Measurements from ENCODE around the gene SPNS2. TPM values are rescaled to one million over a fixed set of nuclear protein-coding genes. Genes with fewer than 3 reads are reported as not detected.

SPNS2 gene
- polyA plus RNA-seq, 1 of the 3 experiments (the other 2 are of a cell fraction) = 0.08 TPM

DNA sequence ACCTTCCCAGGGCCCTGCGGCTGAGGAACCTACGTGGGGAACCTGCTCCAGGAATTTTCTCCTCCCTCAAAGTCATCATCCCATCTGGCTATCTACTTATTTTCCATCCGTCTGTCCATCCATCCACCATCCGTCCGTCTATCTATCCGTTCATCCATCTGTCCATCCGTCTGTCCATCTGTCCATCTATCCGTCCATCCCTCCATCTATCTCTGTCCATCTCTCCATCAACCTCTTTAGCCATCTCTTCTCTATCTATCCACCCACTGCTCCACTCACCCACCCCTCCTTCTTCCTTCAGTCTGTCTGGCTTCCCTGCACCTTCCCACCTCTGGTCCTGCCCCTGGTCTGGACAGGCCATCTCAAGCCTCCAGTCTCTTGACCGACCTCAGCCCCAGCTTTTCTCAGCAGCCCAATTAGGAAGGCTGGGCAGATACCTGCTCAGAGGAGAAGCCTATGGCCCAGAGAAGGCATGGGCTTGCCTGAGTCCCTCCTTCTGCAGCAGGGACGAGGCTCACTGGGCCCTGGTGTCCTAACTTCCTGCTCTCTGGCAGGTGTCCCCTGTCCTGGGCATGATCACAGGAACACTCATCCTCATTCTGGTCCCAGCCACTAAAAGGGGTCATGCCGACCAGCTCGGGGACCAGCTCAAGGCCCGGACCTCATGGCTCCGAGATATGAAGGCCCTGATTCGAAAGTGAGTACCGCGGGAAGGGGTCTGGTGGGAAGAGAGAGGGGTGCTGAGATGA is 33.5 kb downstream of the SPNS2 start:
- no peak overlapping the region for H3K4me3 ChIP-seq (ENCODE audit: low read depth in 2 of 2, low read length in 1 of 2)
- no peaks in the 10 kb centered on the region for H3K36me3 ChIP-seq (replicated peaks in 1 of 2; ENCODE audit: control insufficient read depth in 1 of 2, insufficient read depth in 2 of 2, low read length in 1 of 2)
- H3K27ac ChIP-seq (ENCODE audit: low read depth in 2 of 2, low read length in 1 of 2) = no peak overlapping the region
- no peak overlapping the region for H3K4me2 ChIP-seq
- H3F3A ChIP-seq (replicated peaks; ENCODE audit: insufficient read depth) = no peaks in the 10 kb centered on the region
- H3K9me3 ChIP-seq = no peaks in the 10 kb centered on the region
- no peaks in the 10 kb centered on the region for H4K20me1 ChIP-seq (ENCODE audit: insufficient read depth)
- 95% methylated on average over 17 of the region's 17 CpGs for WGBS (ENCODE audit: low lambda C conversion rate)
- ChIA-PET POLR2A (no interaction called here), CTCF (interaction anchor here (0.8 kb wide), 1 partner anchor 111 kb away, joined by 3 read pairs; no protein-coding TSS in a partner anchor)
- no peaks in the 10 kb centered on the region for H3K27me3 ChIP-seq (ENCODE audit: insufficient read depth)
- H3K4me1 ChIP-seq (ENCODE audit: control insufficient read depth in 1 of 2, insufficient read depth in 2 of 2, low read depth in 1 of 2, low read length in 1 of 2) = peaks cover 0 to 24% of the 10 kb centered on the region in 2 experiments; a peak in 1 of 4 replicates
- H3K79me2 ChIP-seq (ENCODE audit: insufficient read depth) = no peaks in the 10 kb centered on the region
- no peak overlapping the region for H2AFZ ChIP-seq (ENCODE audit: low read depth)
- no peak for DNase-seq
- TF ChIP-seq SMC3 (IDR thresholded peaks at IDR 0.05; ENCODE audit: low read depth, low read length) (no peak), FOXM1 (IDR thresholded peaks at IDR 0.05; ENCODE audit: low read depth) (no peak), GATA2 (CRISPR knock-in tag; IDR thresholded peaks at IDR 0.05) (no peak), MEF2A (IDR thresholded peaks at IDR 0.05; ENCODE audit: borderline replicate concordance, low read depth) (no peak), FOSL2 (IDR thresholded peaks at IDR 0.05; ENCODE audit: borderline replicate concordance, low read depth) (no peak), EZH2phosphoT487 (IDR thresholded peaks at IDR 0.05; ENCODE audit: borderline replicate concordance, low read depth) (no peak), CHD2 (IDR thresholded peaks at IDR 0.05; ENCODE audit: low read length, partially characterized antibody) (no peak), ELF1 (IDR thresholded peaks at IDR 0.05) (no peak), RAD21 (IDR thresholded peaks at IDR 0.05; ENCODE audit: low read length) (no peak), EP300 (IDR thresholded peaks at IDR 0.05; ENCODE audit: borderline replicate concordance in 1 of 2, low read depth in 1 of 2, low read length in 1 of 2) (no peak), TEAD4 (IDR thresholded peaks at IDR 0.05; ENCODE audit: borderline replicate concordance, insufficient read depth) (no peak), TAF1 (IDR thresholded peaks at IDR 0.05; ENCODE audit: borderline replicate concordance, low read depth, low read length) (no peak)
- TF ChIP-seq, protein P1, sequence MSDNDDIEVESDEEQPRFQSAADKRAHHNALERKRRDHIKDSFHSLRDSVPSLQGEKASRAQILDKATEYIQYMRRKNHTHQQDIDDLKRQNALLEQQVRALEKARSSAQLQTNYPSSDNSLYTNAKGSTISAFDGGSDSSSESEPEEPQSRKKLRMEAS (IDR thresholded peaks at IDR 0.05; ENCODE audit: low read depth) = no peak
- TF ChIP-seq, protein P2, sequence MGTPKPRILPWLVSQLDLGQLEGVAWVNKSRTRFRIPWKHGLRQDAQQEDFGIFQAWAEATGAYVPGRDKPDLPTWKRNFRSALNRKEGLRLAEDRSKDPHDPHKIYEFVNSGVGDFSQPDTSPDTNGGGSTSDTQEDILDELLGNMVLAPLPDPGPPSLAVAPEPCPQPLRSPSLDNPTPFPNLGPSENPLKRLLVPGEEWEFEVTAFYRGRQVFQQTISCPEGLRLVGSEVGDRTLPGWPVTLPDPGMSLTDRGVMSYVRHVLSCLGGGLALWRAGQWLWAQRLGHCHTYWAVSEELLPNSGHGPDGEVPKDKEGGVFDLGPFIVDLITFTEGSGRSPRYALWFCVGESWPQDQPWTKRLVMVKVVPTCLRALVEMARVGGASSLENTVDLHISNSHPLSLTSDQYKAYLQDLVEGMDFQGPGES (IDR thresholded peaks at IDR 0.05; ENCODE audit: low read depth, low read length) = no peak
- TF ChIP-seq, protein P3, sequence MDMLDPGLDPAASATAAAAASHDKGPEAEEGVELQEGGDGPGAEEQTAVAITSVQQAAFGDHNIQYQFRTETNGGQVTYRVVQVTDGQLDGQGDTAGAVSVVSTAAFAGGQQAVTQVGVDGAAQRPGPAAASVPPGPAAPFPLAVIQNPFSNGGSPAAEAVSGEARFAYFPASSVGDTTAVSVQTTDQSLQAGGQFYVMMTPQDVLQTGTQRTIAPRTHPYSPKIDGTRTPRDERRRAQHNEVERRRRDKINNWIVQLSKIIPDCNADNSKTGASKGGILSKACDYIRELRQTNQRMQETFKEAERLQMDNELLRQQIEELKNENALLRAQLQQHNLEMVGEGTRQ (IDR thresholded peaks at IDR 0.05; ENCODE audit: borderline replicate concordance, low read depth, low read length) = no peak
- TF ChIP-seq, protein P4, sequence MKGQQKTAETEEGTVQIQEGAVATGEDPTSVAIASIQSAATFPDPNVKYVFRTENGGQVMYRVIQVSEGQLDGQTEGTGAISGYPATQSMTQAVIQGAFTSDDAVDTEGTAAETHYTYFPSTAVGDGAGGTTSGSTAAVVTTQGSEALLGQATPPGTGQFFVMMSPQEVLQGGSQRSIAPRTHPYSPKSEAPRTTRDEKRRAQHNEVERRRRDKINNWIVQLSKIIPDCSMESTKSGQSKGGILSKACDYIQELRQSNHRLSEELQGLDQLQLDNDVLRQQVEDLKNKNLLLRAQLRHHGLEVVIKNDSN (IDR thresholded peaks at IDR 0.05; ENCODE audit: borderline replicate concordance, low read depth) = no peak
- H3K9me2 ChIP-seq = no peaks in the 10 kb centered on the region
- no peak overlapping the region for H3K9ac ChIP-seq

Measured in SK-N-SH (cell line).